Endometrium (tissue), 2 donors: Measurements from ENCODE around the gene BLMH.
"Not testable (repeated sequence)": the region's sequence is repeated elsewhere in the genome, so short reads cannot be mapped to it uniquely, and the experiment has no call there.

ENCODE experiments used
- FAIRE-seq: peaks from 2 replicates; lab custom pipeline; 2012; peaks lifted over from hg19 to GRCh38; lab: Jason Lieb, UNC
- donor health status: control.
- donor health status: control.

Gene BLMH

GRCh38 chr17:30229012-30229411, 62.7 kb downstream of the BLMH start:
- no peak for FAIRE-seq

DNA sequence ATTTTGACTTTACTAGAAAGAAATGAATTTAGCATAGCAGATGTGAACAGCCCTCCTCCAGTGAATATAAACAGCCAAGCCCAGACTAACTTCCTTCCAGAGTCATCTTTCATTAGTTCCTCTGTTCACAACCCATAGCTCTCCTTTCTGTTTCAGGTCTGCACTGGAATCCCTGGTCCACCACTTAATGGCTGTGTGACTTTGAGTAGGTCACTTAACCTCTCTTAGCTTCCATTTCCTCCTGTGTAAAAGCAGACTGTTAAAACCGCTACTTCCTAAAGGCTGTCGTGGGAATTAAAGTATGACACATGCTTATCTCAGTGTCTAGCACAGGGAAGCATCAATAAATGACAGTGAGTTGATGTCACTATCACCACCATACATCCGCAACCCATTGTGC, 63.7 kb downstream of the BLMH start:
- FAIRE-seq = no peak

DNA sequence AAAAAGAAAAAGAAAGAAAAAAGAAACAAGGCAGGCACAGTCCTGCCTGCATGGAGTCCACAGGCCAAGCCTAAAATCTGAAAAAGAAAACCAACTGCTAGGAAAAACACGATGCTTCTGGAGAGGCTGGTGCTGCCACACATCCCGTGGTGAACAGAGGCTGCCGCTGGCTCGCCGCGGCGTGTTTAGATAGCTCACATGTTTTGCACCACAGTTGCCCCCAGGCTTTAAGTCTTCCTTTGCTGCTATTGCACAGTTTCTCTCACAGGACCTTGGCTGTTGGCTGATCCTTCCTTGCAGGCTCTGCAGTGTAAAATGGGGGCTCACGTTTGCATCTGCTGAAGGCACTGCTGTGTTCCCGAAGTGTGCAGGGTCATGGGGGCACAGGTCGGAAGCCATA, 64.9 kb downstream of the BLMH start:
- no peak for FAIRE-seq

DNA sequence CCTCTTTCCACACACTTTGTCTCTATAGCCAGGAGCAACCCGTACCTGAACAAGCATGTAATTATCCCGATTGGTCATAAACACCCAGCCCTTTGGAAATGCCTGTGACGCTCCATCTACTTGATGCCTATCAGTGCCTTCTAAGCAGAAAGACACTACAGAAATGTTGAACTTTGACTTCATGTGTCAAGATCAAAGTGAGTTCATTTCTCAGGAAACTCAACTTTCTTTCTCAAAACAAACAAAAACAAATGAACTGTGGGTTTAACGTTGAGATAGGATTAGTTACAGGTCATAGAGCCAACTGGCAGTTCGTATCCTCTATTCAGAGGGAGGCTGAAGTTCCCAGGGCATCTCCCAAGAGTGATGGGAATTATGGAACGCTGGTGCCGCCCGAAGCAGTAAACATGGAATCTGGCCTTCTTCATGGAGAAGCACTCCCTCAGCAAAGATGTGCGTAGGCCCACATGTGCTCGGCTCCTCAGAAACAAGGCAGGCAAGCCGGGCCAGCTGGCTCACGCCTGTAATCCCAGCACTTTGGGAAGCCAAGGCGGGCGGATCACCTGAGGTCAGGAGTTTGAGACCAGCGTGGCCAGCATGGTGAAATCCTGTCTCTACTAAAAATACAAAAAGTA, 65.7 kb downstream of the BLMH start:
- FAIRE-seq = no peak

DNA sequence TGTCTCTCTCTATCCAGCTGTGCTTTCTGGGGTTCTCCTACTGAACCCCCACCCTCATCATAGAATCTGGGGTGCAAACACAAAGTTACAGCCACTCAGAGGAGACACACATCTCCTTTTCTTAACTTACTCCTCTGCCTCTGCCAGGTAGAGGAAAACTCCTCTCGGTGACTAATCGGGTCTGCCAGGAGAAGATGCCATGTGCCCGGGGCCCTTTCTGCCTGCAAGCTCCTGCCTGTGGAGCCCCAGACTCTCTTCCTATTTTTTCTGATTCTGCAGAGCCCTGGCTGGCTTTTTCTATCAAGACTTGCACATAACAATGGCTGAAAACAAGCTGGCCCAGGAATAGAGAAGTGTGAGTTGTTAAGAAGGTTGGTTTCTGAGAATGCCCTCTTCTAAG, 66.6 kb downstream of the BLMH start:
- no peak for FAIRE-seq

DNA sequence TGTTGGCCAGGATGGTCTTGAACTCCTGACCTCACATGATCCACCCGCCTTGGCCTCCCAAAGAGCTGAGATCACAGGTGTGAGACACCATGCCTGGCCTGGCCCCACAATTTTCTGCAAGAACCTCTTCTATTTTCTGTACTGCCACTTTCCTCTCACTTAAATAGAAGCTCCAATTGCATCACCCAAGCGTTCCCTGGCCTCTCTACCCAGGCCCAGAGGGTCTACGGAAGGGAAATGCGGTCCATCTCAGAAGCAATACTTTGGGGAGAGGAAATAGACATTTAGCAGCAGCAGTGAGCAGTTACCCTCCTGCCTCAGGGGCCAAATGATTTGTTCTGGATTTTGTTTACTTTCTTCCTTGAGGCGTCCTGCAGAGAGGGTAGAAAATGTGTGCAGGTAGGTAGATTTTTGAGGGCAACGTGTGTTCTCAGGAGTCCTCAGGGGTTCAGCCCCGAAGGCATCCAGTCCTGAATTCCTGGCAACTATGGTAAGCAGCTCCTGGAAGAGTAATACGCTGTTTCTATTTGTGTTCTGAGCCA, 67.3 kb downstream of the BLMH start:
- FAIRE-seq = no peak

DNA sequence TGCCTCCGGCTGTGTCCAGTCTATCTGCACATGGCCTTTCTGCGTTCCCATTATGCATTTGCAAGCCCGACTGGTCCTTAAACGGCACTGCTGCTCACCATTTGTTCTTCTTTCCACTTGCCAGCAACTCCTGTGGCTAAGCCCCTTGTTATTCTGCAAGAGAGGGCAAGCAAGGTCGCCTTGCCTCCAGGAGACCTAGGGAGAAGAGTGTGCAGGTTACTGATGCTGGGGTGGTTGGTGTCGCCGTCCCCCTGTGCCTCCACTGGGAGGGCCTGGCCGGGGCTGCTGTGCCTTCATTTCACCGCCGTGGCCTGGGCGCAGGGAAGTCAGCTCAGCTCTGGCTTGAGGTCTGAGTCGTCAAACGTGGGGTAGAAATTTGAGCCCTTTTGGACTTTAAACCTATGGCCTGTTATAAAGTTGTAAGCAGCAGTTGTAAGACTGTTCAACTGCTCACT, 69.0 kb downstream of the BLMH start:
- no peak for FAIRE-seq

GRCh38 chr17:30222251-30222650, 69.5 kb downstream of the BLMH start:
- FAIRE-seq = no peak

GRCh38 chr17:30221346-30221745, 70.4 kb downstream of the BLMH start:
- no peak for FAIRE-seq

DNA sequence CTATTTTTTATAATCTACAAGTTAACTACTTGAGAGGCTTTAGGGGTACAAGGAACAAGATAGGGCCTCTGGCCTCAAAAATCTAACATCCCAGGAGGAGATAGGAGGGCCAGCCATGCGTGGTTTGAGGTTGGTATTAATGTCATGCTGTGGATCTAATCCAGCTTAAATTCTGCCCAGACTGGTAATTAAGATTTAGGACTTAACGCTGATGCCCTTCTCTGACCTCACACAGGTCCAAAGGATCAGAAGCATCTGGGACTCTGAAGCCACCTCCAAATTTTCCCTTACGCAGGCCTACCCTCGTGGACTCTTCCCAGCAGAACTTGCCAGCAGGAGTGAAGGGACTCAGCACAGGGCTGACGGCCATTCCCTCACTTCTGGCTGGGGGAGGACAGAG, 71.3 kb downstream of the BLMH start:
- FAIRE-seq = no peak

GRCh38 chr17:30219833-30220232, 71.9 kb downstream of the BLMH start:
- FAIRE-seq = no peak

DNA sequence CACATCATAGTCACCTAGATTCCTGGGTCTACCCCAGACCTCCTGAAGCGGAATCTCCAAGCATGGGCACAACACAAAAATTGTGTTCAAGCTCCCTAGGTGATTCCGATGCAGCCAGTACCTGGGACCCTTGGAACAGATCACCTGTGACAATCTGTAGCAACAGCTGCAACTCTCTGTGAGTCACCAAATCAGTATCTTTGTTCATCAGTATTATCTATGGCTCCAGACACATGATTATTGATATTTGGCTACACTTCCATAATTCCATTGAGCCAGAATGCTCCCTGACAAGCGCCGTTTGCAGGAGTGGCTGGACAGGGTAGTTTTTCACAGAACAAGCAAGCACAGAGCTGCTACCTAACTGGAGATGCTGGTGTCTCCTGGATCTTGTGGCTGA, 72.4 kb downstream of the BLMH start:
- FAIRE-seq = no peak

- no peak for FAIRE-seq
These were observed 72.9 kb downstream of the BLMH start for GRCh38 chr17:30218799-30219198.

DNA sequence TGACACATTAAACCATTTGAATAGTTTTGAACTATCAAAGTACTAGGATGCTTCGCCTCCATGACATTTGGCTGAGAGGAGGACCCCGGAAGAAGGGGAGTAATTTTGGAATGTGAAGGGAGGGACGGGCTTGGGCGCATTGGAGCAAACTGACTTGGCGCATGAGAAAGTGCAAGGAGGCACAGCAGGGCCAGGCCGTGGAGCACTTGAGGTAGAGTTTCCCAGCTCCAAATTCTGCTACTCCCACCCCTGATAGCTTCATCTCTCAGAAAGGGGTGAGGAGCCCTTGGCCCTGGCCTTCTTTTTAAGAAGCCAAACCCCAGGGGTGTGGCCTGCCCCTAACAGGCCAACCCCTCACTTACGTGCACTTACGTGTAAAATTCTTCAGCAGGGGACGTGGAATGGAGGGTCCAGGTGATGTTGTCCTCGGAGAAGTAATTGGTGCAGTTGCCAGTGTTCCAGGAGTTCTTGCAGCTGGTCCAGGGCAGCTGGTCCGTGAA, 73.9 kb downstream of the BLMH start:
- no peak for FAIRE-seq

DNA sequence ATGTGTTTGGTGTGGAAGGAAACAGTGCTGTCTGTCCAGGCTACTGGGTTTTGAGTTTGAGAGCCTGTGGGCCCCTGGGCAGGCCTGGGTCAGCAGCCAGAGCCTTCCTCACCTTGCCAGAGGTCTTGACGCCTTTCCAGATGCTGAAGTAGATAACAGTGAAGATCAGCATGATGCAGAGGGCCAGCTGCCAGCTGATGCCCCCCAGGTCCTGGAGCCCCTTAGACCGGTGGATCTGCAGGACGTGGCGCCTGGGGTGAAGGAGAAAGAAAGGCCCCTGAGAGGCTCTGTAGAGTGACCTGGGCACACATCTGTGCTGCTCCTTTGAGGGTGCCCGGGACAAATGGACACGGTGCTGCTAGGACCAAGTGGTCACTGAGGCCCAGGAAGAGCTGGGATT, 74.7 kb downstream of the BLMH start:
- no peak for FAIRE-seq

- FAIRE-seq = no peak
These were observed 79.0 kb downstream of the BLMH start for GRCh38 chr17:30212750-30213149.

DNA sequence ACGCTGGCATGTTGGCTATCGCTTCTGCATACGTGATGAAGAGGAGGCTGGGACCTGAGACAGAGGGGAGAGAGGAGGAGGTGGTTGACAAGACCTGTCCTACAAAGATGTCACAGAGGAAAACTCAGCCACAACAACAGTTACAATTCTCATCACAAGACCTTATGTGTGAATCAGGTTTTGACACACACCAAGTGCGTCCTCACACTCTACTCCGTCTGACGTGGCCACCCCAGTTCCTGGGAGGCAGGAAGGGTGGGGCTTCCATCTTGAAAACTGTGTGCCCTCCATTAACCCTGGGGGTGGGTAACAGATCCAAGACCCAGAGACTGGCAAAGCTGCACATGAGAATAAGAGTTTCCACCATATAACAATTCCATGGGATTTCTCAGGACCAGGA, 80.4 kb downstream of the BLMH start:
- no peak for FAIRE-seq

- no peak for FAIRE-seq
These were observed 80.8 kb downstream of the BLMH start for GRCh38 chr17:30210901-30211300.

DNA sequence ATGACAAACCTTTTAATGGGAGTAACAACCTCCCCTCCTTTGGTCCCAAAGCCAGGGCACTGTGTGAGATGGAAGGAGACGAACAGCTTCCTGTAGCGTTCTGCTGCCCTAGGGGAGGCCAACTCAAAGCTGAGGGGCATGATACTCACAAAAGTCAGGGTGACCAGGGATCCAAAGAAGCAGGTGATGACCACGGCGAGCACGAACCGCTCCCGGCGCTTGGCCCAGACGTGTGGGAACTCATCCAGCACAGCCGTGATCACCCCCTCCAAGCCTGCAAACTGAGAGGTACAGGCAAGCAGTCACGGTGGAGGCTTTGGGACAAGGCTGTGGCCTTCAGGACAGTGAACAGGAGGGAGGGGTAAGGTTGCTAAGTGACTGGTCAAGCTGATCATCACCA, 81.4 kb downstream of the BLMH start:
- no peak for FAIRE-seq

GRCh38 chr17:30209930-30210329, 81.8 kb downstream of the BLMH start:
- no peak for FAIRE-seq

DNA sequence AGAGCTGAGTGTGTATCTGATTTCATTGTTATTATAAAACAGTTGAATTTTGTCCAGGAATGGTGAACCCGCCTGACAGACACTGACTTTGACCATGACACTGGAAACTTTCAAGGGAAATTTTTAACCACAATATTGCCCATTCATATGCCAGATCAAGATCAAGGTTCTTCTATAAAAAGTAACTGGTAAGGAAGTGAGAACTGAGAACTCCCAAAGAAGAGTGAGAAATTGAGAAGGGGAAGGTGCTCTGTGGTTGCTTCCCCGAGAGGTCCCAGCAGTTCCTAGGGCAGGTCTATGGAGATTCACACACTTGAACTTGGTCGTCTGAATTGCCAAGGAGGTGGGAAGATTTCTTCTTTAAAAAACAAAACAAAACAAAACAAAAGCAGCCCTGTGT, 83.5 kb downstream of the BLMH start:
- FAIRE-seq = no peak

DNA sequence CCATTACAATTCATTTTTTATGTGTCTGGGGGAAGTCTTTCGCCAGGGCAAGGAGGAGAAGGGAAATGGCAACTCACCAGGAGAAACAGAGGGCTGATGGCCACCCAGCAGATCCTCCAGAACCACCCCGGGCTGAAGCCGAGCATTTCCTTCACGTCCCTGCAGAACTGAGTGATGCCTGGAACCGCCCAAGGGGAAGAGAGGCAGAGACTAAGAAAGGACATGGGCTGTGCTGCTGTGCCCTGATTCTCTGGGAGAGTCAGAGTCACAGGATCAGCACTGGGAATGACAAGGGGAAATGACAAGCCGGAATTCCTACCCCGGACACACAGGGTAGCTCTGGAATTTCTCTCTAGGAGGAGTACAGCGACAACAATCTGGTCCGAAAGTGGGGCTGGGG, 84.1 kb downstream of the BLMH start:
- no peak for FAIRE-seq

- FAIRE-seq = no peak
These were observed 88.2 kb downstream of the BLMH start for GRCh38 chr17:30203471-30203981.

DNA sequence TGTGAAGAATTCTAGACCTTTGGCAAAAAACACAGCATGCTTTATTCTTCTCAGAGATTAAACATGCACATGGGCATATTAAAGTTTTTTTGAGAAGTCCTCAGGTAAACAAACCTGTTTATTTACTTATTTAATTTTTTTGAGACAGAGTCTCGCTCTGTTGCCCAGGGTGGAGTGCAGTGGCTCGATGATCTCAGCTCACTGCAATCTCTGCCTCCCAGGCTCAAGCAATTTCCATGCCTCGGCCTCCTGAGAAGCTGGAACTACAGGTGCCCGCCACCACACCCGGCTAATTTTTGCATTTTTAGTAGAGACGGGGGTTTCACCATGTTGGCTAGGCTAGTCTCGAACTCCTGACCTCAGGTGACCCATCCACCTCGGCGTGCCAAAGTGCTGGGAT, 91.1 kb downstream of the BLMH start:
- not testable (repeated sequence) for FAIRE-seq
